RWPE1 (cell line): Measurements from ENCODE around the gene DNAI1.

ENCODE experiments used
- CTCF ChIA-PET: fragments of 350-600 bp; sonication (Branson Sonifier 250); formaldehyde crosslinking; extraction: SDS; loops from one replicate; lab custom pipeline; 2021; lab: Yijun Ruan, JAX
- POLR2A ChIA-PET: fragments of 400-600 bp; formaldehyde crosslinking; extraction: SDS; loops from one replicate; lab custom pipeline; 2020; ENCODE audit warnings: antibody characterized with exemption; ENCODE audit not compliant: low non-redundant PET; lab: Yijun Ruan, JAX
- DNase-seq: peaks from one replicate; pipeline ENCODE4 v3.0.0; 2012; ENCODE audit warnings: low spot score
- H3K27ac ChIP-seq: fragments of 450-650 bp; 2 replicates; pipeline ENCODE4 v1.5.1; 2017
- CTCF ChIP-seq: fragments of 450-650 bp; conservative IDR thresholded peaks from 2 replicates; pipeline ENCODE4 v1.5.1; 2017; ENCODE audit warnings: low read depth, mild to moderate bottlenecking

Gene DNAI1

GRCh38 chr9:34519321-34520020 is 60.9 kb downstream of the DNAI1 start:
- ChIA-PET CTCF (interaction anchor here (0.6 to 1.7 kb wide), 4 partner anchors 18 to 86 kb away, joined by 3 to 4 read pairs (median 4); no protein-coding TSS in a partner anchor), POLR2A (no interaction called here)
- no peak for DNase-seq
- no peak for TF ChIP-seq CTCF
- H3K27ac ChIP-seq: no peak overlapping the region

- ChIA-PET POLR2A (no interaction called here), CTCF (interaction anchor here (1.2 to 1.7 kb wide), 2 partner anchors 28 to 72 kb away, joined by 3 to 4 read pairs; no protein-coding TSS in a partner anchor)
- H3K27ac ChIP-seq: no peak overlapping the region
- TF ChIP-seq CTCF: no peak
- no peak for DNase-seq
Observed at GRCh38 chr9:34520096-34520495, 61.5 kb downstream of the DNAI1 start.

DNA sequence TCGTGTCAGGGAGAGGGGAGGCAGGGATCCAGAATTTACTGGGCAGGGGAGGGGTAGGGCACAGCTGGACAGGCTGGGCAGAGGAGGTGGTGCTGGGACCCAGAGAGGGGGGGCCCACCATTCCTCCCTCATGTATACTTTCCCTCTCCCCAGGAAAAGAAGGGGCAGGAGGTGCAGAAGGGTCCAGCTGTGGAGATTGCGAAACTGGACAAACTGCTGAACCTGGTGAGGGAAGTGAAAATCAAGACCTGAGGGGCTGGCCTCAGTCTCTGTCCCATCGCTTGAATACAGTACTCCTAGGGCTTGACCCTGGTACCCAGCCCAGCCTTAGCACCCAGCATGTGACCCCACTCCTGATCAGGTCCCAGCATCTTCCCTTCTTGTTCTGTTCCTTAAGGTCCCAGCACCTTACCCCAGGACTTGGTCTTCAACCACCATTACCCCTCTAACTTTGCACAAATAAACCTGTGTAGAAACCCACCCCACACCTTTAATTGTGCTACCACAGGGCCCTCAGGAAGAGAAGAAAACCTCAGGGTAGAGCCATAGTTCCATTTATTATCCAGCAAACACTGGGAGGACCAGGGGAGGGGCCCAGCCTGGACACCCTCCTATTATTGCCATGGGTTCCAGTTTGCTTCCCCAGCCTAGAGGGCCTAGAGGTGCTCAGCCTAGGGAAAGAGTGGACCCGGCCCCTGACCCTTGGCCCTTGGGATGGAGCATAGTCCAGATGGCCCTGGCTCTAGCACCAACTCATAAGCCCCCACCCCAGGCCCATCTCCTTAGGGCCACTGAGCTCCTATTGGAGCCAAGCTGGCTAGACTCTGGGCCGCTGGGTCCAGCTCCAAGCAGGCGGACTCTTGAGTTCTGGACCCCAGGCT is 62.1 kb downstream of the DNAI1 start:
- DNase-seq: no peak
- POLR2A ChIA-PET: interaction anchor here (0.5 kb wide), 1 partner anchor 102 kb away, joined by 3 read pairs; no protein-coding TSS in a partner anchor
- CTCF ChIA-PET: interaction anchor here (0.7 to 1.7 kb wide), 3 partner anchors 27 to 71 kb away, joined by 3 to 5 read pairs (median 4); no protein-coding TSS in a partner anchor
- no peak for TF ChIP-seq CTCF
- no peak overlapping the region for H3K27ac ChIP-seq

DNA sequence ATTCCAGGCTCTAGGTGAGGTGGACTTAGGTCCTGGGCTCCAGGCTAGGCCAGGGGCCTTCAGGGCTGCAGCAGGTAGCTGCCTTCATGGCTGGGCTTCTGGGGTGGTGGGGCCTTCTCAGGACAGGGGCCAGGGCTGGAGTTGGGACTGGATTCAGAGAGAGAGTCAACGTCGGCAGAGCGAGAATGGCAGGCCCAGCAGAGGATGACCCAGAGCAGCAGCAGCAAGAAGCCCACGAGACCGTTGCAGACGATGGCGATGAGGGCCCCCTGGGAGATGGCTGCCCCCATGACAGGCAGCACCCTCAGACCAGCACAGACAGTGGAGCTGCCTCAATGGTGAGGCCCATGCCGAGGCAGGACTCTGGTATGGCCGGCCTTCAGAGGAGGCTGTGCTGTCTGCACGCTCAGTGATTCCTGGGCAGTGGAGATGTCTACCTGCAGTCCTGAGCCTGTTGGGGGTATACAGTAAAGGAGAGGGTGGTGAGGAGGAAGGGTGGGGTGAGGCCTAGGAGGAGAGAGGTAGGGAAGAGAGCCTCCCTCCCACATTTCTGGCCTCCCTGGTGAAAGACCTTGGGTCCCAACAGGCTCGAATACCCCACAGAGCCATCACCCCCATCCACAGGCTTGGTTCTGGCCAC is 62.9 kb downstream of the DNAI1 start:
- CTCF ChIA-PET: interaction anchor here (1.6 kb wide), 1 partner anchor 70 kb away, joined by 5 read pairs; no protein-coding TSS in a partner anchor

DNA sequence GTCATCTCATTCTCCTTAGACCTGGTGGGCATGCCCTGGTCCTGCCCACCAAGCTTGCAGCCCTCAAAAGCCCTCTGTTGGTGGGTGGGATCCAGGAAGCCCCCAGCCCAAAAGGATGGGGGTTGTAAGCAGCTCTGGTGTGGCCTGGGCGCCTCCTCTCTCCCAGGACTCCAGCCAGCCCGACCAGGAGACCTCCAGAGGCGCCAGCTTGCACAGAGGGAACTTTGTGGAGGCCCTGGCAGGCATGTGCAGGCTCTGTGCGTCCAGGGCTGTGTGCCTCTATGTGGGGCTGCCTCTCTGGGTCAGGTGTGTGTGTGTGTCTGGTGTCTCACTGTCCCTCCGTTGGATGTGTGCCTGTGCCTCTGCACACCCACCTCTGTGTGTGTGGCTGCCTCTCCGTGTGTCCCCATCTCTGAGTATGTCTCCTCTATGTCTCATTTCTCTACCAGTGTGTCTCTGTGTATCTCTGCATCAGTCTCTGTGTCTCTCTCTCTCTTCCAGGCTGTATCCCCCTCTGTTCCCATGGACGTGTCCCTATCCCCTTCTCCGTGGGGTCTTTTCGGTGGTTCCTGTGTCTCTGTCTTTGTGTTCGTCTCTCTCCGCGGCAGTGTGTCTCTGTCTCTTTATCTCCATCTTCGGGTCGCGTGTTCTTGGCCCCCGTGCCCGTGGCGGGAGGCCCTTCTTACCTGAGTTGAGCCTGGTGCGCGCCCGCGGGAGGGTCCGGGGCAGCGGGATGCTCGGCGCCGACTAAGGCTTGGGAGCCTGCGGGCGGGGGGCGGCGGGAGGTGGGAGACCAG is 63.7 kb downstream of the DNAI1 start:
- CTCF ChIA-PET: interaction anchor here (1.6 kb wide), 1 partner anchor 69 kb away, joined by 5 read pairs; no protein-coding TSS in a partner anchor
- POLR2A ChIA-PET: no interaction called here
- no peak for TF ChIP-seq CTCF

More for the DNA sequence above, 62.9 kb downstream of the DNAI1 start:
- DNase-seq: no peak
- POLR2A ChIA-PET: interaction anchor here (0.5 kb wide), 1 partner anchor 101 kb away, joined by 3 read pairs; no protein-coding TSS in a partner anchor
- no peak overlapping the region for H3K27ac ChIP-seq
- no peak for TF ChIP-seq CTCF

More for the DNA sequence above, 63.7 kb downstream of the DNAI1 start:
- no peak overlapping the region for H3K27ac ChIP-seq
- no peak for DNase-seq
